Brain pericyte (primary cell): Measurements from ENCODE around the gene DLG2.
A peak's percentile ranks its signal among the peaks of the same experiment; 100 is the strongest.

Experiments
- DNase-seq: peaks from one replicate; pipeline ENCODE4 v3.0.0-alpha.2; 2012; ENCODE audit warnings: low read depth, low spot score

The DLG2 gene

GRCh38 chr11:84501750-84502149 is 1125.4 kb downstream of the DLG2 start:
- no peak for DNase-seq

- DNase-seq = no peak
These were observed 1129.1 kb downstream of the DLG2 start for GRCh38 chr11:84497981-84498411.

GRCh38 chr11:84497181-84497580 is 1130.0 kb downstream of the DLG2 start:
- DNase-seq = no peak

GRCh38 chr11:84496122-84496521 is 1131.0 kb downstream of the DLG2 start:
- no peak for DNase-seq

- no peak for DNase-seq
These were observed 1147.0 kb downstream of the DLG2 start for GRCh38 chr11:84480131-84480530.

- DNase-seq = no peak
These were observed 1150.6 kb downstream of the DLG2 start for GRCh38 chr11:84476581-84476980.

- no peak for DNase-seq
These were observed 1155.6 kb downstream of the DLG2 start for GRCh38 chr11:84471501-84471900.

- no peak for DNase-seq
These were observed 1158.9 kb downstream of the DLG2 start for GRCh38 chr11:84468235-84468634.

GRCh38 chr11:84465040-84465439 is 1162.1 kb downstream of the DLG2 start:
- DNase-seq = peak; percentile 4

- no peak for DNase-seq
These were observed 1171.5 kb downstream of the DLG2 start for GRCh38 chr11:84455691-84456090.

- DNase-seq = no peak
These were observed 1174.9 kb downstream of the DLG2 start for GRCh38 chr11:84452211-84452610.

- no peak for DNase-seq
These were observed 1188.6 kb downstream of the DLG2 start for GRCh38 chr11:84438565-84438964.

- DNase-seq = no peak
These were observed 1189.8 kb downstream of the DLG2 start for GRCh38 chr11:84437071-84437980.

- DNase-seq = no peak
These were observed 1196.5 kb downstream of the DLG2 start for GRCh38 chr11:84430661-84431060.

- no peak for DNase-seq
These were observed 1201.5 kb downstream of the DLG2 start for GRCh38 chr11:84425673-84426072.

GRCh38 chr11:84420271-84420670 is 1206.9 kb downstream of the DLG2 start:
- no peak for DNase-seq

GRCh38 chr11:84419616-84420015 is 1207.5 kb downstream of the DLG2 start:
- DNase-seq = no peak

- no peak for DNase-seq
These were observed 1212.2 kb downstream of the DLG2 start for GRCh38 chr11:84414920-84415319.

GRCh38 chr11:84413549-84413948 is 1213.6 kb downstream of the DLG2 start:
- DNase-seq = no peak

GRCh38 chr11:84412862-84413261 is 1214.3 kb downstream of the DLG2 start:
- DNase-seq = no peak

- no peak for DNase-seq
These were observed 1218.2 kb downstream of the DLG2 start for GRCh38 chr11:84408946-84409411.

- DNase-seq = no peak
These were observed 1220.1 kb downstream of the DLG2 start for GRCh38 chr11:84407091-84407490.

GRCh38 chr11:84398017-84398626 is 1229.0 kb downstream of the DLG2 start:
- DNase-seq = no peak
